HG02678 (cell line): ENCODE data around the gene CD109.
"Not testable (repeated sequence)": the region's sequence is repeated elsewhere in the genome, so short reads cannot be mapped to it uniquely, and the experiment has no call there.

Experiments
- ATAC-seq: cut with Tn5 transposase; IDR thresholded peaks from one replicate; pipeline ENCODE4 v1.9.1; 2021; ENCODE audit warnings: mild to moderate bottlenecking, moderate library complexity; ENCODE audit not compliant: unreplicated experiment

Gene CD109

DNA sequence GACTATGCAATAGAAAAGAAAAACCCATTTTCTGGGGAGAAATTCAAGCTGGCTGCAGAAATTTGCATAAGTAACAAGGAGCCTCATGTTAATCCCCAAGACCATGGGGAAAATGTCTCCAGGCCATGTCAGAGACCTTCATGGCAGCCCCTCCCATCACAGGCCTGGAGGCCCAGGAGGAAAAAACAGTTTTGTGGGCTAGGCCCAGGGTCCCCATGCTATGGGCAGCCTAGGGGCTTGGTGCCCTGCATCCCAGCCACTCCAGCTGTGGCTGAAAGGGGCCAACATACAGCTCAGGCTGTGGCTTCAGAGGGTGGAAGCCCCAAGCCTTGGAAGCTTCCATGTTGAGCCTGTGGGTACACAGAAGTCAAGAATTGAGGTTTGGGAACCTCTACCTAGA is 148.7 kb downstream of the CD109 start:
- ATAC-seq, result not testable (repeated sequence)

DNA sequence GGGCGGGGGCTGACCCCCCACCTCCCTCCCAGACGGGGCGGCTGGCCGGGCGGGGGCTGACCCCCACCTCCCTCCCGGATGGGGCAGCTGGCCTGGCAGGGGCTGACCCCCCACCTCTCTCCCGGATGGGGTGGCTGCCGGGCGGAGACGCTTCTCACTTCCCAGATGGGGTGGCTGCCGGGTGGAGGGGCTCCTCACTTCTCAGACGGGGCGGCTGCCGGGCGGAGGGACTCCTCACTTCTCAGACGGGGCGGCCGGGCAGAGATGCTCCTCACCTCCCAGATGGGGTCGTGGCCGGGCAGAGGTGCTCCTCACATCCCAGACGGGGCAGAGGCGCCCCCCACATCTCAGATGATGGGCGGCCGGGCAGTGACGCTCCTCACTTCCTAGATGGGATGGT is 155.0 kb downstream of the CD109 start:
- ATAC-seq, result not testable (repeated sequence)

DNA sequence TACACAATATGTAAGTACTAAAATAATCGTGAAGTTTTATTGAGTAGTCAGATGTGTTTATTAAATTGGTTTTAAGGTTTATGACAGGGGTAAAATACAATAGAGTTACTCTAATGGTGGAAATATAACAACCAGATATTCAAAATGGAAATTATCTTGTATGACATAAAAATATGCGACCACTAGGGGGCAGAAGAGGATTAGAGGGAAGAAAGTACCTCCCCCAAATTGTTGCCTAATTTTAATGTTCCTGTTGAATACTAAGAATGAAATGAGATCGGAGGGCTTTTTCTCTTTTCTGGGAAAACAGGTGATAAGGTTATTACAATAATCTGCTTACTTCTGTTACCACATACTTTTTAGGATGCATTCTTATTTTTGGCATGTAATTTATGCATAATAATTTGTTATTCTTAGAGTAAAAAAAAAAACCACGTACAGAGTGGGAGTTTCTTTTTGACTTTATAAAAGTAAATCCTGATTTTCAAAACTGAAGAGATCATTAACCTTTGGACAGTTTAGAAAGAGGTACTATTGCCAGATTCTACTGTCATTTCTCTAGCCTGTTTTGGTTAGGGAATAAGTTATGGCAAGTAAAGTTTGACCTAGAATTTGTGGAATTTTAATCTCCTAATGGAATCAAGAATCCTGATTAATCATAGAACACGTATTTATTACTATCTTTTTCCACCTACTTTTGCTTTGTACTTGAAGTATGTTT is 159.2 kb downstream of the CD109 start:
- peak; percentile 55 for ATAC-seq

DNA sequence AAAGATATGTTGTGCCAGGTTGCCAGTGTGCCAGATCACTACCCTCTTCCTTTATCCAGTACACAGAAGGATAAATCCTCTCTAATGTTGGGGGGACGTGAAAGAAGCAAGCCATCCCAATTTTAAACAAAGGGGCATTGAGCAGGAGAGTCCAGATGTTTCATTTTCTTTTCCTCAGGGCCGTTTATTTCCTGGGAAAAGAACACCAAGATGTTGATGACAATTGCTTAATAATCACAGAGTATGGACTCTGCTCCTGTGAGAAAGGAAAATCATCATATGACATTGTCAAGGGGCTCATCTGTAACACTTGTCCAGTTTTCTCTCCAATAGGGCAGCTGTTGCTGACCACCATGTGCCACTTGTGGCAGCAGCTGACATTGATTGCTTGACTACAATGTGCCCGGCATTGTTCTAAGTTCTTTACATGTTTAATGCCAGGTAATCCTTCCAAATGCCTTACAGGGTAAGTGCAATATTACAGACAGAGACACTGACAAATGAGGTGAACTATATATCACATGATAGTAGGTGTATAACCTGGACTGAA is 161.4 kb downstream of the CD109 start:
- no peak for ATAC-seq

DNA sequence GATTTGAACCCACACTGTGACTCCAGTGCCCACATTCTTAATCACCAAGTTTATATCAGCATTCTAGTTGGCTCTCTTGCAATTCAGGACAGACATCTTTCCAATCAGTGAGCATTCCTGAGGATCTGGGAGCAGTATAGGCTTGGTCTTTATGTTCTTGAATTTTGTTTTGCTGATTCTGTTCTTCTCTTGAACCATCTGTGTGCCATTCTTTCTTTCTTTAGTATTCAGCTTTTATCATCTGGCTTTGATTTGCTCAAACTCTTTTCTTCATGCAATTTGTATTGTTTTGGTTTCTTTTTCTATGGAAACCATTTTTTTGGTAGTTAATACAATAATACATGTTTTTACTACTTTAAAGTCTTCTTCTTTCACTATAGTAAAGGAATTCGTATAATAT is 162.4 kb downstream of the CD109 start:
- ATAC-seq, result no peak

DNA sequence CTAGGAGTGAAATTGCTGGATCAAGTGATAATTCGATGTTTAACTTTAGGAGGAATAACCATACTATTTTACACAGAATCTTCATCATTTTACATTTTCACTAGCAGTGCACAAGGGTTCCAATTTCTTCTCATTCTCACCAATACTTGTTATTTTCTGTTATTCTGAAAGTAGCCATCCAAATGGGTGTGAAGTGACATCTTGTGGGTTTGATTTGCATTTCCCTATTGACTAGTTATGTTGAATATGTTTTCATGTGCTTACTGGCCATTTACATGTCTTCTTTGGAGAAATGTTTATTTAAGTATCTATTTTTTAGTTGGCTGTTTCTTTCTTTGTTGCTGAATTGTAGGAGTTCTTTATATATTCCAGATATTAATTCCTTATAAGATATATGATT is 164.3 kb downstream of the CD109 start:
- no peak for ATAC-seq

DNA sequence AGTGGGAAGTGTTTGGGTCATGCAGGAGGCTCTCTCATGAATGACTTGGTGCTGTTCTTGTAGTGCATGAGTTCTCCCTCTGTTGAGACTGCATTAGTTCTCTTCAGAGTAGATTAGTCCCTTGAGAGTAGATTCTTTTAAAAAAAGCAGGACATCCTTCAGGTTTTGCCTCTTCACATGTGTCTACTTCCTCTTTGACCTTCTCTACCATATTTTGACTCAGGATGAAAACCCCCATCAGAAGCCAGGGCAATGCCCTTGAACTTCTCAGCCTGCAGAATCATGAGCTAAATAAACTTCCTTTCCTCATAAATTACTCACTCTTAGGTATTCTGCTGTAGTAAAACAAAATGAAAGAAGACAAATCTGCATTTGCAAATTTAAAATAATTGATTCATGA is 170.3 kb downstream of the CD109 start:
- peak; percentile 43 for ATAC-seq

DNA sequence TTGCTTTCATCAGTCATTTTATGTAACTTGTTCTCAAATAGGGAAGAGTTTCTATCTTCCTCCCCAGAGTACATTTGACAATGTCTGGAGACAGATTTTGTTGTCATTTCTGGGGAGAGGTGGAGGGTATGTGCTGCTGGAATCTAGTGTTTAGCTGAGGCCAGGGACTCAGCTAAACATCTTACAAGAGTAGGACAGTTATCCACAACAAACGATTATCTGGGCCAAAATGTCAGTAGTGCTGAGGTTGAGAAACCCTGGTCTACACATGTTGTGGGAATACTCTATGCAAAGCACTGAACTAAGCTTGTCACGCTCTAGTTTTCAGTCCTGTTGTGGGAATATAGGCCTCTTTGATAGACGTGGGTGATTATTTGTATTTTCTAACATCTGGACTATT is 171.4 kb downstream of the CD109 start:
- no peak for ATAC-seq

DNA sequence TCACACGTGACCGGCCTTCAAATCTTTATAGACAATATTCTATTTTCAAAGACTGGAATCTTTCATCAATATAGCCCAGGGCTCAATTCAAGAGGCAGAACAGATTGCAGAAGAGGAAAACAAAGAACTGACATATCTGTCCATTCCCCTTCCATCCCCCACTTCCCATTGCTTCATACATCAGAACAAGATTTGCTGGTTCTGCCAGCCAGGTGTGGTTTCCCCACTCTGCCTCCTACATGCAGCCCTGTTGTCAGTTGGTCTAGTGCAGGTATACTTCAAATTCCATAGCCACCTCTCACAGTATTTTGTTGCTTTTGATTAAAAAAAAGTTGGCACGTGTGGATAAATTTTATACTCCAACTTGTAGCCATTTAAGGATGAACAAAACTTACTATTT is 174.9 kb downstream of the CD109 start:
- ATAC-seq, result no peak

DNA sequence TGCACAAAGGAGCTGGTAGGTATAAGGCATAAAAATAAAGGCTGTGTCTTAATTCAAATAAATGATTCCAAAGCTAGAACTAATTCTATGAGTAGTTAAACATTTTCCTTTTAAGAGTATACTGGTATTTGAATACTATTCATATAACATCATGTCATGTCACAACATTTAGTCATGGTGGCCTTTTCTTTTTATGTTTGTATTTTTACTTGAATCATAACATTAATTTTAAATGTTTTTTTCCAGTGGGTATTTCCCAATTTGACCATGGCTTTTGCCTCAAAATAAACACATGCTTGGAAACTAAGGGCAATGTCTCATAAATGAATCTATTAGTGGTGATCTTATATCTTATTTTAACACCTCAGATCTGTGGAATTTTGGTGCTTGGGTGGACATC is 177.1 kb downstream of the CD109 start:
- no peak for ATAC-seq
